NCI-H146 treated with DMSO at 0.1 percent for 48 hours (cell line): ENCODE measurements around the gene ZBTB44.
"Not testable (repeated sequence)": the region's sequence is repeated elsewhere in the genome, so short reads cannot be mapped to it uniquely, and the experiment has no call there.

ENCODE experiments used
- DNase-seq: peaks from one replicate; lab custom pipeline; 2025; ENCODE audit not compliant: unreplicated experiment; lab: John Stamatoyannopoulos, UW

Gene ZBTB44, protein sequence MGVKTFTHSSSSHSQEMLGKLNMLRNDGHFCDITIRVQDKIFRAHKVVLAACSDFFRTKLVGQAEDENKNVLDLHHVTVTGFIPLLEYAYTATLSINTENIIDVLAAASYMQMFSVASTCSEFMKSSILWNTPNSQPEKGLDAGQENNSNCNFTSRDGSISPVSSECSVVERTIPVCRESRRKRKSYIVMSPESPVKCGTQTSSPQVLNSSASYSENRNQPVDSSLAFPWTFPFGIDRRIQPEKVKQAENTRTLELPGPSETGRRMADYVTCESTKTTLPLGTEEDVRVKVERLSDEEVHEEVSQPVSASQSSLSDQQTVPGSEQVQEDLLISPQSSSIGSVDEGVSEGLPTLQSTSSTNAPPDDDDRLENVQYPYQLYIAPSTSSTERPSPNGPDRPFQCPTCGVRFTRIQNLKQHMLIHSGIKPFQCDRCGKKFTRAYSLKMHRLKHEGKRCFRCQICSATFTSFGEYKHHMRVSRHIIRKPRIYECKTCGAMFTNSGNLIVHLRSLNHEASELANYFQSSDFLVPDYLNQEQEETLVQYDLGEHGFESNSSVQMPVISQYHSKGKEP

DNA sequence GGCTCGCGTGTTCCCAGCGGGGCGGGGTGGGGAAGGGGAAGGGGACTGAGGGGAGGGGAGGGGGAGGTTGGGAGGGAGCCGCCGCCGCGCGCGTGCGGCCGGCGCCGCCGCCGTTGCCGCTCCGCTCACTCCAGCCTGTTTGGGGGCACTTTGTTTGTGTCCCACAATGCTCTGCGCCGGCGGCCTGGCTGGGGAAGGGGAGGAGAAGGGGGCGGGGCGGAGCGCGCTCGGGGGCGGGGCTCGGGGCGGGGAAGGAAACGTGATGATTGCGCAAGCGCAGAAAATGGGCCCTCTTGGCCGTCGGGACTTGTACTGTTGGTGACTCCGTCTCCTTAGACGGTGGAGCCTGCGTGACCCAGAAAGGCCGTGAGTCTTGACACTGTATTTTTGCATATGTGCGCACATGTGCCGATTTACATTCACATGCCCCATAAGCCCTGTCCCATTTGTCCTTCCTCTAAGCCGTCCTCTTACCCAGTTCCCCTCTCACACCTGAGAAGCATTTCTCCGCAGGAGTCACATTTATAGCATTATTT, at the start of gene ZBTB44:
Gene ZBTB44, minus strand, starts transcription at position 168 of the 536 bp plus-strand sequence. CDS start 53,044 bp downstream, outside the sequence.
- DNase-seq = peak; percentile 79

- no peak for DNase-seq
Measured at GRCh38 chr11:130359419-130359818, 44.7 kb upstream of the ZBTB44 start.

- DNase-seq = no peak
Measured at GRCh38 chr11:130358398-130358797, 43.7 kb upstream of the ZBTB44 start.

- no peak for DNase-seq
Measured at GRCh38 chr11:130347261-130347660, 32.5 kb upstream of the ZBTB44 start.

DNA sequence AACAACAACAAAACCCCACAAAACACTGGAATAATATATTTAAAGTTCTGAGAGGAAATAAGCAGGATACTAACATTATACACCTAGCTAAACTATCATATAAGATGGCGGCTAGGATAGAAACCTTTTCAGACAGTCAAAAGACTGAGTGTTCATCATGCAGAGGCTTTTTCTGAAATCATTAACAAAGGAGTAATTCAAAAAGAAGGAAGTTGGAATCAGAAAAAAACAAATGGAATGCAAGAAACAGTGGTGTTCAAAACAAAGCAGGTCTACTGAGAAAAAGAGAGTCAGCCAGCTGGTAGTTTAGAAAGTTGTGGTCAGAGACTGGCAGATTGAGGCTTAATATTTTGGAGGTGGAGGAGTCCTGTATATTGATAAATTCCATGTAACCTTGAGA, 30.1 kb upstream of the ZBTB44 start:
- DNase-seq = no peak

DNA sequence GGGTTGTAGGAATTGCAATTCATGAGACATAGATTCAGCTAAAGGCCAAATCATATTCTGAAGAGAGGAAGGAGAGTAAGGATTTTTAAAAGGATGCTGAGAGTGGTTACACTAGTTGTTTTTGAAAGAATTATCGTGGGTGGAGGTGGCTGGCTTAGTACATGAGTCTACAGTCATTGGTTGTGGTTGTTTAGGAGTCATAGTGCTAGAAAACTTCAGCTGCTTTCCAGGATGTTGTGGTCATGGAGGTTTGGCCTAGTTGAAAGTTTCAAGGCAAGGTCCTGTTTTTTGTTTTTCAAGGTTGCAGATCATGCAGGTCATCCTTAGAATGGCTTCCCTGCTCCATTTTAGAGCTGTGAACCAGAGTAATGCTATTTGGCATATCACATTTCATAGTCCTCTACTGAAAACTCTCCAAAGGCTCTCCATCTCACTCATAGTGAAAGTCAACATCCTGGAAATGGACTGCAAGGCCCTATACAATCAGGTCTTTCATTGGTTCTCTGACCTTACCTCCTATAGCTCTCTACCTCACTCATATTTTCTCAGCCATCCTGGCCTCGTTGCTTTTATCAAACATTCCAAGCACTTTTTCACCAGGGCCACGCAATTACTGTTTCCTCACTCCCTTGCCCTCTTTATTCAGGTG, 26.1 kb upstream of the ZBTB44 start:
- DNase-seq = no peak

DNA sequence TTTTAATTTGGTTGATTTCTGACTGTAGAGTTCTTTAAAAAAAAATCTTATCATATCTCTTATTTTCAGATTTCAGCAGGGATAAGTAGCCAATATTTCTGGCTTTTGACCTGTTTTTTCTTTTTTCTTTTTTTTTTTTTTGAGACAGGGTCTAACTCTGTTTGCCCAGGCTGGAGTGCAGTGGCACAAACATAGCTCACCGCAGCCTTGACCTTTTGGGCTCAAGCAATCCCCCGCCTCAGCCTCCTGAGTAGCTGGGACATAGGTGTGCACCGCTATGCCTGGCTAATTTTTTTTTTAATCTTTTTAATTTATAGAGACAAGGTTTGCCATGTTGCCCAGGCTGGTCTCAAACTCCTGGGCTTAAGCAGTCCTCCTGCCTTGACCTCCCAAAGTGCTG, 23.9 kb upstream of the ZBTB44 start:
- DNase-seq = no peak

DNA sequence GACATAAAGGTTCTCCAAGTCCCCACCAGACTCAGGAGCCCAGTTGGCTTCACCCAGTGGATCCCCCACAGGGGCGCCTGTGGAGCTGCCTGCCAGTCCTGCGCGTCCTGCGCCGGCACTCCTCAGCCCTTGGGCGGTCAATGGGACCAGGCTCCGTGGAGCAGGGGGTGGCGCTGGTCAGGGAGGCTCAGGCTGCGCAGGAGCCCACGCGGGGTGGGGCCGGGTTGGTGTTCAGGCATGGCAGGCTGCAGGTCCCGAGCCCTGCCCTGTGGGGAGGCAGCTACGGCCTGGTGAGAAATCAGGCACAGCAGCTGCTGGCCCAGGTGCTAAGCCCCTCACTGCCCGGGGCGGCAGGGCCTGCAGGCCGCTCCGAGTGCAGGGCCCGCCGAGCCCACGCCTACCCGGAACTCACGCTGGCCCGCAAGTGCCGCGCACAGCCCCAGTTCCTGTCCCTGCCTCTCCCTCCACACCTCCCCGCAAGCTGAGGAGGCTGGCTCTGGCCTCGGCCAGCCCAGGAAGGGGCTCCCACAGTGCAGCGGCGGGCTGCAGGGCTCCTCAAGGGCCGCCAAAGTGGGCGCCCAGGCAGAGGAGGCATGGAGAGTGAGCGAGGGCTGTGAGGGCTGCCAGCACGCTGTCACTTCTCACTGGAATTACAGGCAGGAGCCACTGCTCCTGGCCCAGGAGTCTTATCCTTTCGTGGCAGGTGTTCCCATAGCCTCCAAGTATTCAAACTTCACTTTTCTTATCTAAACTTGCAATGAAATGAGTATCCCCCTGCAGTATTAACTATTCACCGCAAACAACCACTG, 22.8 kb upstream of the ZBTB44 start:
- DNase-seq = peak; percentile 10

GRCh38 chr11:130331397-130331796, 16.7 kb upstream of the ZBTB44 start:
- DNase-seq = not testable (repeated sequence)

- no peak for DNase-seq
Measured at GRCh38 chr11:130330101-130330684, 15.5 kb upstream of the ZBTB44 start.

- no peak for DNase-seq
Measured at GRCh38 chr11:130328420-130328819, 13.7 kb upstream of the ZBTB44 start.

- DNase-seq = no peak
Measured at GRCh38 chr11:130327716-130328115, 13.0 kb upstream of the ZBTB44 start.

DNA sequence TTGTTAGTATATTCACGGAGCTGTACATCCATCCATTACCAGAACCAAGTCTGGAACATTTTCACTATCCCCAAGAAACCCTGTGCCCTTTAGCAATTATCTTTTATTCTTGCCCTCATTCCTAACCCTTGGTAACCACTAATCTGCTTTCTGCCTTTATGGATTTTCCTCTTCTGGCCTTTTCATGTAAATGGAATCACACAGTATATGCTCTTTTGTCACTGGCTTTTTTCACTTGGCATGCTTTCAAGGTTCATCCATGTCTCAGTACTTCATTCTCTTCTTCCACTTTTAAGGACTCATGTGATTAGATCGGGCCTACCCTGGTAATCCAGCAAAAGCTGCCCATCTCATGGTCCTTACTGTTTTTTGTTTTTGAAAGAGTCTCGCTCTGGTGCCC, 11.0 kb upstream of the ZBTB44 start:
- no peak for DNase-seq

- no peak for DNase-seq
Measured at GRCh38 chr11:130323452-130324450, 9.0 kb upstream of the ZBTB44 start.

GRCh38 chr11:130322126-130322525, 7.4 kb upstream of the ZBTB44 start:
- DNase-seq = no peak

GRCh38 chr11:130318031-130318673, 3.4 kb upstream of the ZBTB44 start:
- no peak for DNase-seq

- peak; percentile 45 for DNase-seq
Measured at GRCh38 chr11:130315354-130315970, 745 bp upstream of the ZBTB44 start.

DNA sequence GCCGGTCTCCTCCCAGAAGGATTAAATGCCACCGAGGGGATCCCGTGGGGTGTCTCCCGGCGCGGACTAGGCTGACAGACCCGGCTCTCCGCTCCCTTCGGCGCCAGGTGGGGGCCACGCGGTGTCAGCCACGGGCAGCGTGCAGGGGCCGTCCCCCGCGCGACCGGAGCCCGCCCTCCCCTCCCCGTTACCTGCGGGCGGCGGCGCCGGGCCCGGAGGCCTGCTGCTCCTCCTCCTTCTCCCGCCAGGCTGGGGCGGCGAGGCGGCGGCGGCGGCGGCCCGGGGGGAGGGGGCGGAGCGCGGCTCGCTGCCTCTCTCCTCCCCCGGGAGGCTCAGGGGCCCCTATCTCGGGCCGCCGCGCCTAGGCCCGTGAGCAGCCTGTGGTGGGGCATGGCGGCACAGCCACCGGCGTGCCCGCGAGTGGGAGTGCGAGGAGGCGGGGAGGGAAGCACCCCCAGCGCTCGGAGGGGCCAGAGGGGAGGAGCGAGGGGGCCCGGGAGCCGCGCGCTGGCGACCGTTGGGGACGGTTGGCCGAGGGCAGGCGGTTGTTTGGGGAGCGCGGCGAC, 450 bp downstream of the ZBTB44 start:
- DNase-seq = peak; percentile 36
